ENCODE results near the gene MGMT. TPM values are rescaled to one million over a fixed set of nuclear protein-coding genes. Genes with fewer than 3 reads are reported as not detected.

MGMT gene
- polyA plus RNA-seq, 1 of the 3 experiments (the other 2 are of a cell fraction) = 10.8 TPM

DNA sequence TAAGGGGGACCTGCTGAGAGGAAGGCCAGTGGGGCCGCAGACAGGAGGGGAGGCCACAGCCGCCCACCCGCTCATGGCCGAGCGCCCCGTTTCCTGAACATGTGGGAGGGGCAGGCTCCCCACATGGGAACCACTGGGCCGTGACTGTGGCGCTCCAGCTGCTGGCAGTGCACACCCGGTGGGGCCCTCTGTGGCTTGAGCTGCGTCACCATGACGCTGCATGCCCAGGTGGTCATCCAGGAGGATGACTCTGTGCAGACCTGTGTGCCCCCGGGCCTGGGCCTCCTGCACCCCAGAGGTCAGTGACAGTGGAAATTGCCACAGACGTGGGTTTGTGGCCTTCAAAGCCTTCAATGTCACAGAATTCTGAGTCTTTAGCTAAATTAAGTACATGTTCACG is 85.1 kb downstream of the MGMT start:
- no peaks in the 10 kb centered on the region for H3F3A ChIP-seq (replicated peaks; ENCODE audit: insufficient read depth)
- H3K4me2 ChIP-seq = no peak overlapping the region
- no peak overlapping the region for H3K9ac ChIP-seq
- no peaks in the 10 kb centered on the region; a peak in 1 of 4 replicates for H3K4me1 ChIP-seq (ENCODE audit: control insufficient read depth in 1 of 2, insufficient read depth in 2 of 2, low read depth in 1 of 2, low read length in 1 of 2)
- H4K20me1 ChIP-seq (ENCODE audit: insufficient read depth) = no peaks in the 10 kb centered on the region
- ChIA-PET CTCF (interaction anchor here (0.7 kb wide), 1 partner anchor 8 kb away, joined by 3 read pairs; no protein-coding TSS in a partner anchor), POLR2A (no interaction called here)
- no peak overlapping the region for H3K4me3 ChIP-seq (ENCODE audit: low read depth in 2 of 2, low read length in 1 of 2)
- no peaks in the 10 kb centered on the region for H3K36me3 ChIP-seq (replicated peaks in 1 of 2; ENCODE audit: control insufficient read depth in 1 of 2, insufficient read depth in 2 of 2, low read length in 1 of 2)
- H3K79me2 ChIP-seq (ENCODE audit: insufficient read depth) = no peaks in the 10 kb centered on the region
- H3K9me3 ChIP-seq = no peaks in the 10 kb centered on the region
- H3K27ac ChIP-seq (ENCODE audit: low read depth in 2 of 2, low read length in 1 of 2) = no peak overlapping the region
- TF ChIP-seq SMC3 (IDR thresholded peaks at IDR 0.05; ENCODE audit: low read depth, low read length) (no peak), TEAD4 (IDR thresholded peaks at IDR 0.05; ENCODE audit: borderline replicate concordance, insufficient read depth) (no peak), EP300 (IDR thresholded peaks at IDR 0.05; ENCODE audit: borderline replicate concordance in 1 of 2, low read depth in 1 of 2, low read length in 1 of 2) (no peak)
- H3K9me2 ChIP-seq = no peaks in the 10 kb centered on the region
- H2AFZ ChIP-seq (ENCODE audit: low read depth) = no peak overlapping the region
- WGBS (ENCODE audit: low lambda C conversion rate) = 87% methylated on average over 7 of the region's 14 CpGs
- H3K27me3 ChIP-seq (ENCODE audit: insufficient read depth) = no peaks in the 10 kb centered on the region
- DNase-seq = no peak

GRCh38 chr10:129553928-129554327 is 86.9 kb downstream of the MGMT start:
- POLR2A ChIA-PET = no interaction called here
- CTCF ChIA-PET = no interaction called here
- Histone ChIP-seq H3K9ac (no peak overlapping the region), H3K36me3 (replicated peaks in 1 of 2; ENCODE audit: control insufficient read depth in 1 of 2, insufficient read depth in 2 of 2, low read length in 1 of 2) (no peaks in the 10 kb centered on the region), H2AFZ (ENCODE audit: low read depth) (no peak overlapping the region), H3K9me2 (no peaks in the 10 kb centered on the region), H3K9me3 (no peaks in the 10 kb centered on the region), H3K4me3 (ENCODE audit: low read depth in 2 of 2, low read length in 1 of 2) (no peak overlapping the region), H4K20me1 (ENCODE audit: insufficient read depth) (no peaks in the 10 kb centered on the region), H3K4me1 (ENCODE audit: control insufficient read depth in 1 of 2, insufficient read depth in 2 of 2, low read depth in 1 of 2, low read length in 1 of 2) (no peaks in the 10 kb centered on the region), H3K79me2 (ENCODE audit: insufficient read depth) (no peaks in the 10 kb centered on the region), H3K27me3 (ENCODE audit: insufficient read depth) (no peaks in the 10 kb centered on the region), H3F3A (replicated peaks; ENCODE audit: insufficient read depth) (no peaks in the 10 kb centered on the region), H3K4me2 (no peak overlapping the region), H3K27ac (ENCODE audit: low read depth in 2 of 2, low read length in 1 of 2) (no peak overlapping the region)
- DNase-seq = no peak
- 68% methylated on average over 11 of the region's 11 CpGs for WGBS (ENCODE audit: low lambda C conversion rate)
- TF ChIP-seq TEAD4 (IDR thresholded peaks at IDR 0.05; ENCODE audit: borderline replicate concordance, insufficient read depth) (no peak), SIN3A (IDR thresholded peaks at IDR 0.05; ENCODE audit: borderline replicate concordance, low read depth, low read length) (no peak), GATA2 (CRISPR knock-in tag; IDR thresholded peaks at IDR 0.05) (no peak), FOSL2 (IDR thresholded peaks at IDR 0.05; ENCODE audit: borderline replicate concordance, low read depth) (no peak), IRF3 (IDR thresholded peaks at IDR 0.05; ENCODE audit: low read depth, low read length) (no peak), ELF1 (IDR thresholded peaks at IDR 0.05) (no peak), MXI1 (IDR thresholded peaks at IDR 0.05; ENCODE audit: low read depth, low read length) (no peak), USF1 (IDR thresholded peaks at IDR 0.05; ENCODE audit: borderline replicate concordance, low read depth) (no peak), EP300 (IDR thresholded peaks at IDR 0.05; ENCODE audit: borderline replicate concordance in 1 of 2, low read depth in 1 of 2, low read length in 1 of 2) (no peak), CHD2 (IDR thresholded peaks at IDR 0.05; ENCODE audit: low read length, partially characterized antibody) (no peak), MEF2A (IDR thresholded peaks at IDR 0.05; ENCODE audit: borderline replicate concordance, low read depth) (no peak), EZH2phosphoT487 (IDR thresholded peaks at IDR 0.05; ENCODE audit: borderline replicate concordance, low read depth) (no peak), TAF1 (IDR thresholded peaks at IDR 0.05; ENCODE audit: borderline replicate concordance, low read depth, low read length) (no peak), REST (IDR thresholded peaks at IDR 0.05; ENCODE audit: low read depth, low read length) (no peak), NFIC (IDR thresholded peaks at IDR 0.05; ENCODE audit: borderline replicate concordance) (no peak), PBX3 (IDR thresholded peaks at IDR 0.05) (no peak), NRF1 (IDR thresholded peaks at IDR 0.05; ENCODE audit: low read depth, low read length) (no peak), GABPA (IDR thresholded peaks at IDR 0.05; ENCODE audit: low read depth) (no peak), JUND (IDR thresholded peaks at IDR 0.05) (no peak)

Data from SK-N-SH (cell line).